ENCODE results near the gene EFHC2. TPM values are rescaled to one million over a fixed set of nuclear protein-coding genes. Genes with fewer than 3 reads are reported as not detected.

The EFHC2 gene
- total and polyA plus RNA-seq, 2 of the 8 experiments (the other 6 are each of a cell fraction or from before 2014, with no cell fraction given), result 1.8 to 3.4 TPM

- TF ChIP-seq CHD7 (IDR thresholded peaks at IDR 0.05; ENCODE audit: insufficient replicate concordance, low read length) (no peak), MAX (IDR thresholded peaks at IDR 0.05) (no peak), POLR2AphosphoS5 (IDR thresholded peaks at IDR 0.05; ENCODE audit: low read depth, low read length) (no peak), SIRT6 (IDR thresholded peaks at IDR 0.05; ENCODE audit: low read length) (no peak)
Measured at GRCh38 chrX:44232081-44232480, 111.4 kb downstream of the EFHC2 start (continued).
